Activated CD4-positive, alpha-beta T cell treated with anti-CD3 and anti-CD28 coated beads, Interleukin-10, Interleukin-2, amounts not matched to agents 100 ng/mL and 50 ng/mL, durations not matched to agents 16 hours and 8 hours (primary cell): Measurements from ENCODE around the gene ZC3H7A.
"Not testable (repeated sequence)": the region's sequence is repeated elsewhere in the genome, so short reads cannot be mapped to it uniquely, and the experiment has no call there.

ENCODE experiments used
- DNase-seq: peaks from one replicate; pipeline ENCODE4 v3.0.0-alpha.2; 2020

ZC3H7A gene, protein sequence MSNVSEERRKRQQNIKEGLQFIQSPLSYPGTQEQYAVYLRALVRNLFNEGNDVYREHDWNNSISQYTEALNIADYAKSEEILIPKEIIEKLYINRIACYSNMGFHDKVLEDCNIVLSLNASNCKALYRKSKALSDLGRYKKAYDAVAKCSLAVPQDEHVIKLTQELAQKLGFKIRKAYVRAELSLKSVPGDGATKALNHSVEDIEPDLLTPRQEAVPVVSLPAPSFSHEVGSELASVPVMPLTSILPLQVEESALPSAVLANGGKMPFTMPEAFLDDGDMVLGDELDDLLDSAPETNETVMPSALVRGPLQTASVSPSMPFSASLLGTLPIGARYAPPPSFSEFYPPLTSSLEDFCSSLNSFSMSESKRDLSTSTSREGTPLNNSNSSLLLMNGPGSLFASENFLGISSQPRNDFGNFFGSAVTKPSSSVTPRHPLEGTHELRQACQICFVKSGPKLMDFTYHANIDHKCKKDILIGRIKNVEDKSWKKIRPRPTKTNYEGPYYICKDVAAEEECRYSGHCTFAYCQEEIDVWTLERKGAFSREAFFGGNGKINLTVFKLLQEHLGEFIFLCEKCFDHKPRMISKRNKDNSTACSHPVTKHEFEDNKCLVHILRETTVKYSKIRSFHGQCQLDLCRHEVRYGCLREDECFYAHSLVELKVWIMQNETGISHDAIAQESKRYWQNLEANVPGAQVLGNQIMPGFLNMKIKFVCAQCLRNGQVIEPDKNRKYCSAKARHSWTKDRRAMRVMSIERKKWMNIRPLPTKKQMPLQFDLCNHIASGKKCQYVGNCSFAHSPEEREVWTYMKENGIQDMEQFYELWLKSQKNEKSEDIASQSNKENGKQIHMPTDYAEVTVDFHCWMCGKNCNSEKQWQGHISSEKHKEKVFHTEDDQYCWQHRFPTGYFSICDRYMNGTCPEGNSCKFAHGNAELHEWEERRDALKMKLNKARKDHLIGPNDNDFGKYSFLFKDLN

DNA sequence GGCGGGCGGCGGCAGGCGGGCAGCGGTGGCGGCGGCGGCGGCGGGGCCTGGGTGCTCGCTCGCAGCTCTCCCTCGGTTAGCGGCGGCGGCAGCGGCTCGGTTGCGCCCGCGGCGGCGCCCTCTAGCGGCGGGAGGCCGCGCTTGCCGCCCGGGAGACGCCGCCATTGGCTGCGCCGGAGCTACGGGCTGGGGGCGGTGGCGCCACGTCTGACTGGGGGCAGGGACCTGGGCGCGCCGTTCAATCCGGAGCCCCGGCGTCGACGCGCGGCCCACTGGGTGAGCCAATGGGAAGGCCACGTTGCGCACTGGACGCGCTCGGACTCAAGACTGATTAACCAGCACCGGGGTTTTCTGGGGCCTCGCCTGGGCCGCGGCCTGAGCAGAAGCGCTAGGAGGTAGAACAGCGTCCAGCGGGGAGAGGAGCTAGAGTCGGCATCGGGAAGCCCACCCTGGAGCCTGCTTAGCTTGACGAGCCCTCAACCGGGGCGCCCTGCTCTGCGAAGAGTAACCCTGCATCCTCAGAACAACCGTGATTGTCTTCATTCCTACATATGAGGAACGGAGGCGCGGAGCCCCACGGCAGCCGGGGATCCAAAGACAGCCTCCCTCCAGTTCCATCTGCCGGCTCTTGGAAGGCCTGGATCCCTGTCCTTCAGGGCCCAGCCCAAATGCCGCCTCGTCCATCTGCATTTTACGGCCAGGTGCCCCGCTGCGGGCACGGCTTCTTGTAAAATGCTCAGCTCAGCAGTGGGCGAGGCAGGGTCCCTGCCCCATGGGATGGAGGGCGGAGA is at the start of gene ZC3H7A:
ZC3H7A (minus strand) TSS at position 93 of the 791 bp plus-strand sequence. CDS start 14,904 bp downstream, outside the sequence.
- DNase-seq, result peak; percentile 97

DNA sequence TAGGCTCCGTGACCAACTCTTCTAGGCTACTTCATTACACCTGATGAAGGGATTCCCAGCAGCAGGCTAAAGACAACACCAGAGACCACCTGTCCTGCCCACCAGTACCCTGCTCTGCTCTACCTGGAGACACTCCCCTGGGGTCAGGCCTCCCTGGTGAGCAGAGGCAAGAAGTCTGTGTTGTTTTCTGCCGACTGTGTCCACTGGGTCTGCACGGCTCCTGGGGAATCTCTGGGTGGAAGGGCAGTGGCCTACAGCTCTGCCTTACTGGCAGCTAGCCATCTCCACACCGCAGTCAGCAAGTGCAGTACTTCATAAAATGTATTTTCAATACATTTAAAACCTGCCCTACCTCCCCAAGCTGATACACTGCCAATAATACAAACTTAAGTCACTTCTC is 47.4 kb upstream of the ZC3H7A start:
- DNase-seq, result no peak

DNA sequence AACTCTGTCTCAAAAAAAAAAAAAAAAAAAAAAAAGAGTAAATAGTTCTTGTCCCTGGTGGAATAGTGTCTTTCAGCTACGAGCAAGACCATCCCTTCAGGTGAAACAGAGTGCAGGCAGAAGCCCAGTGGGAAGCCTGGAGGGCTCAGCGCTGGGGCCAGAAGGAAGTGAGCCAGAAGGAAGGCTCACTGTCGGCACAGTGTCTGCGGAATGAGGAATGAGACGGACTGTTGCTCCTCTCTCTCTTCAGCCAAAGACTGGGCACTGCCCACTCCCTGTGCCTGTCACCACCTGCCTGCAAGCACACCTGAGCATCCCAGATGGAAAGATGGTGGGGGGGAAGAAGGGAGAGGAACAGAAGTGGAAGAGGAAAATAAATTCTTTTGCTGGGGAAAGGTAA is 46.8 kb upstream of the ZC3H7A start:
- DNase-seq, result no peak

DNA sequence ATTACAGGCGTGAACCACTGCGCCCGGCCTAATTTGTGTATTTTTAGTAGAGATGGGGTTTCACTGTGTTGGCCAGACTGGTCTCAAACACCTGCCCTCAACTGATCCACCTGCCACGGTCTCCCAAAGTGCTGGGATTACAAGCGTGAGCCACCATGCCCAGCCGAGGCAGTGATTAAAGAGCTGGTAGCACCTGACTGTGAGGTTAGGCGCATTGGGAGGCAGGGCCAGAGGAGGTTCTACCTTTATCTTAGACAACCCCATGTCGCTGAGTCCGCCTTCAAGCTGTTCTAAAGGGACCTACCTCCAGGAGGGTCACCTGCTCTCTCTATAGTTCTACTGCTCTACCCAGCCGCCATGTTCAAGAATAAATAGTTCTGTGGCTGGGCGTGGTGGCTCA is 46.1 kb upstream of the ZC3H7A start:
- no peak for DNase-seq

DNA sequence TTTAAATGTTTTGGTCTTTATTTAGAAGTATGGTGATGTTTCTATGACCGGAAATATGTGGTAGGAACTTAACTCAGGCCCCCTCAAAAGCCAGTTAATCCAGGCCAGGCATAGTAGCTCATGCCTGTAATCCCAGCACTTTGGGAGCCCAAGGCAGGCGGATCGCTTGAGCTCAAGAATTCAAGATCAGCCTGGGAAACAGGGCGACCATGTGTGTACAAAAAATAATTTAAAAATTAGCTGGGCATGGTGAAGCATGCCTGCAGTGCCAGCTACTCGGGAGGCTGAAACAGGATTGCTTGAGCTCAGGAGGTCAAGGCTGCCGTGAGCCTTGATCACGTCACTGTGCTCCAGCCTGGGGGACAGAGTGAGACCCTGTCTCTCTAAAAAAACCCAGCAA is 44.0 kb upstream of the ZC3H7A start:
- no peak for DNase-seq

DNA sequence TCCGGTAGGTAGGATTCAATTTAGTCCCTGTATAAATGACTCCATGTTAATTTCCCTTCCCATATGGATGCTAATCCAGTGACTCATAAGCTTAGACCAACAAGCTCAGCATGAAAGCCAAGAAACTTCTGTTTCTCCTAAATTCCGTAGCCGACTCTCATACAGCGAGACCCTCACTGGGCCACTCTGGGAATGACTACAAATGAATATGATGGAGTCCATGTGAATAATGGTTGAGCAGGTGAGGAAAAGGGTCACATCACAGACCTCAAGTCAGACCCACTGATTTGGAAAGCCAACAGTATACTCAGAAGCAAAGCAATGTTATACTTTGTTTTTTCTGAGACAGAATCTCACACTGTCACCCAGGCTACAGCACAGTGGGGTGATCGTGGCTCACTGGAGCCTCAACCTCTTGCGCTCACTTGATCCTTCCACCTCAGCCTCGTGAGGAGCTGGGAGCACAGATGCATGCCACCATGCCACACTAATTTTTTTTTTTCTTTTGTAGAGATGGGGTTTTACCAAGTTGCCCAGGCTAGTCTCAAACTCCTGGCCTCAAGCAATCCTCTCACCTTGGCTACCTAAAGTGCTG is 39.7 kb upstream of the ZC3H7A start:
- no peak for DNase-seq

DNA sequence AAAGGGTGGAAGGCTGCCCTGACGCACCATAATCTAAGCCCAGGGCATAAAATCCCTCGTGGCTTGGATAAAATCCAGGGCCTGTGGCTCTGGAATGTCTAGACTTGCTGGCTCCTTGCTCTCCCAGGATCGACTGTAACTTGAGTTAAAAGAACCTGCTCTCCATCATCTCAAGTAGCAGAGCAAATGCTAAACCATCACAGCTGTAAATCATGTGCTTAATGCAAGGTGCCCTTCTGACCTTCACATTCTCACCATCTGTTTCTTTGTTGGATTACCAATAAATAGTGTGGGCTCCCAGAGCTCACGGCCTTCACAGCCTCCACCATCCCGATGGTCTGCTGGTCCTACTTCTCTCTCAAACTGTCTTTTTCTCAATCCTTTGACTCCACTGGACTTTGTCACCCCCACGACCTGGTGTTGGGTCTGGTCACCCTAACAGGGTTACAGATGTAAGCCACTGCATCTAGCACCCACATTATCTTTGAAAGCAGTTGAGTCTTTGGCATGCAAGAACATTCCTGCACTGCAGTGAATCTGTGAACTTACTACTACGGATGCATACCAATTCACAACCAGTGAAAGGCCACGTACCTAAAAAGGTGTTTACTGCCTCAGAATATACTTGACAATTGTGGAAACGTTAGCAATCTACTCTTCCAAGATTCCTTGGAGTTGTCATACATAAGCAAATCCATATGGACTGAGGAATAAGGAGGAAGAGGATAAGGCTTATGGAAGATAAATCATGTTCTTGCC is 39.0 kb upstream of the ZC3H7A start:
- no peak for DNase-seq

DNA sequence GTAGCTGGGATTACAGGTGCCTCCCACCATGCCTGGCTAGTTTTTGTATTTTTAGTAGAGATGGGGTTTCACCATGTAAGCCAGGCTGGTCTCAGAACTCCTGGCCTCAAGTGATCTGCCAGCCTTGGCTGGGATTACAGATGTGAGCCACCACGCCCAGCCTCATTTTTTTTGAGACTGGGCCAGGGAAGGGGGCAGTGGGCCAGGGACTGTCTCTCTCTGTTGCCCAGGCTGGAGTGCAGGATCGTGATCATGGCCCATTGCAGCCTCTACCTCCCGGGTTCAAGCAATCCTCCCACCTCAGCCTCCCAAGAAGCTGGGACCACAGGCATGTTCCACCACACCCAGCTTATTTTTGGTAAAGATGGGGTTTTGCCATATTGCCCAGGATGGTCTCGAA is 38.3 kb upstream of the ZC3H7A start:
- no peak for DNase-seq

DNA sequence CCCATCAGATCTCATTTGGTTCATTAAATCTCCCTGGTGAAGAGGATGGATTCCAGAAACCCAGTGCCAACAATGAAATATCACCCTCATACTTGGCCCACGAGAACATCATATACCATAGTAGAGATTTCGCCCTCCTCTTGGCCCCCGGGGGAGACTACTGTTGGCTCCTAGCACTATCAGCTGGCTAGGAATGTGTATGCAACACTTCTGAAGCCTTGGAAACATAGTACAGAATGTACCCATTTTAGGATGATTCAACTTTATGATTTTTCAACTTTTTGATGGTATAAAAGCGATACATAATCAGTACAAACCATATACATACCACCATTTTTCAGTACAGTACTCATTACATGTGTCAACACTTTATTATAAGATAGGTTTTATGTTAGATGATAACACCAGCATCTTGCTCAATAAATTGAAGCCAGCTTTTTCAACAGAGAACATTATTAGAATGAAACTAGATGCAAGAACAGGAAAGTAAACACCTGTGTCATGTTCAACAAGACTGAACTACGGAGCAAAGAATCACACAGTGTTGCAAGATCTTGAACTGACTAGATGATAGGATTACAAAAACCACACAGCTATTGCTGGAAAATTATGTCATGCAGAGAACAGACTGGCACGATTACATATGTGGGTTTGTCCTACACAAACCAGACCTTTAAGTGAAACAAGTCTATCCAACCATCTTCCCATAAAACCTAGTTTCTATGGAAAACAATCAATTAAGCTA is 37.1 kb upstream of the ZC3H7A start:
- no peak for DNase-seq

DNA sequence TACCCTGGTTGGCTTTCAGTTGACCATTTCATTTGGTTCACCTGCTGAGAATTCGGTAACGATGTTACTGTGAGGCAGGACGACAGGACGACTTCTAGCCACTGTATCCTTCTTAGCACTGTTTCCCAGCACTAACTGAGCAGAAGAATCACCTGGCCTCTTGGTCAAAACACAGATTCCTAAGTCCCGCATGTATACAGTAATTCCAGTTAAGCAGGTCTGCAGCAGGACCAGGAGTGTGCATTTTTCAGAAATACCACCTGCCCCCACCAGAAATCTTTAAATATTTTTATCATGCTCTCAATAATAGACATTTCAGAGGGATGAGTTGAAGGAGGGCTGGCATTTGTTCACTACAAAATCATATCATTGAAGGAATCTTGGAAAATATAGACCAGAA is 31.6 kb upstream of the ZC3H7A start:
- DNase-seq, result no peak

DNA sequence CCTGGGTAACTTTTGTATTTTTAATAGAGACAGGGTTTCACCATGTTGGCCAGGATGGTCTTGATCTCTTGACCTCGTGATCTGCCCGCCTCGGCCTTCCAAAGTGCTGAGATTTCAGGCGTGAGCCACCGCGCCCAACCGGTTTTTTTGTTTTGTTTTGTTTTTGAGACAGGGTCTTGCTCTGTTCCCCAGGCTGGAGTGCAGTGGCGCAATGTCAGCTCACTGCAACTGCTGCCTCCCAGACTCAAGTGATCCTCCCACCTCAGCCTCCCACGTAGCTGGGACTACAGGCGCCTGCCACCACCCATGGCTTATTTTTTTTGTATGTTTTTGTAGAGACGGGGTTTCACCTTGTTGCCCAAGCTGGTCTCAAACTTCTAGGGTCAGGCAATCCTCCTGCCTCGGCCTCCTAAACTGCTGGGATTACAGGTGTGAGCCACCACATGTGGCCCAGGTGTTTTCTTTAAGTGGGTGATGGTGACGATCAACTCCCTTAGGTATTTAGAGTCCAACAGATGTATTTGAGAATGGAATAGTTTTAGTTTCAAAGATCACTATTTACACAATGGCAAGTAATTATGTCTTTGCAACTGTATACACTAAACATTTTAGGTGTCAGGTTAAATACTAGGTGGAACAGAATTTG is 28.6 kb upstream of the ZC3H7A start:
- not testable (repeated sequence) for DNase-seq

DNA sequence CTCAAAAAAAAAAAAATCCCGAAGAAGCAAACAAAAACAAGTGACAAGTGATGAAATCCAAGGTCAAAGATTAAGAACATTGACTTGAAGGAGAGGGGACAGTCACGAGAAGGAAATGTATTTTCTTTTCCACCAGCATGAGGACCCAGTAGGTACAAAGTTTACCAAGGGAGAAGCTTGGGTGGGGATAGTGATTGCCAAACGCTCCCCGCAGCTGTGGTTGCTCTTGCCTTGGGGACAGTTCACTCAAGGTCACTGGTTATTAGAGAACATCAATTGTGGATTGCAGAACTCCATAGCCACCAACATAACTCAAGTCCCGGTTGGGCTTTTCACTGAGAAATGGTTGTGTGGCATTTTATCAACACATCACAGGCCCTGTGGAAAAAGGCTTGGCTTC is 27.3 kb upstream of the ZC3H7A start:
- DNase-seq, result no peak

DNA sequence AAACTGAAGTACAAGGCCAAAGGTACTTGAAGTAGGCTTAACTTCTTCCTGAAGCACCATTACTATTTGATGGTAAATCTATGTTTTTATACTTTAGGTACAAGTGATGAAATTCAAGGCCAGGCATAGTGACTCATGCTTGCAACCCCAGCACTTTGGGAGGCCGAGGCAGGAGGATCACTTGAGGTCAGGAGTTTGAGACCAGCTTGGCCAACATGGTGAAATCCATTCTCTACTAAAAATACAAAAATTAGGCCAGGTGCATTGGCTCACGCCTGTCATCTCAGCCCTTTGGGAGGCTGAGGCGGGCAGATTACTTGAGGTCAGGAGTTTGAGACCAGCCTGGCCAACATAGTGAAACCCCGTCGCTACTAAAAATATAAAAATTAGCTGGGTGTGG is 26.6 kb upstream of the ZC3H7A start:
- not testable (repeated sequence) for DNase-seq

DNA sequence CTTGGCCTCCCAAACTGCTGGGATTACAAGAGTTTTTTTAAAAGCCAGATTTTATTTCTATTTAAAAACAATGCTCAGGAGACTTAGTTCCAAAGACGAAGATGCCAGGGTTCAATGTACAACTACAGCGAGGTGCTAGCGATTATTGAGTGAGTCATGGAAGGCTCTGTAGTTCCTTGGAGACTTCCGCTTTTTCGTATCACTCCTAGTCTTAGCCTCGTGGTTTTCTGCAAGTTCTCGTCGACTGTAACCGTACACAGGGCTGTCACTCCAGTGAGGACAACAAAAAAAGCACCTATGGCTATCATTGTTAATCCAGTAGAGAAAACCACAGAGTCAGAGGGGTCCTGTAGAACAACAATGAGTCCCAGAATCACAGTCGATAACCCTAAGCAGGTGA is 22.7 kb upstream of the ZC3H7A start:
- no peak for DNase-seq

DNA sequence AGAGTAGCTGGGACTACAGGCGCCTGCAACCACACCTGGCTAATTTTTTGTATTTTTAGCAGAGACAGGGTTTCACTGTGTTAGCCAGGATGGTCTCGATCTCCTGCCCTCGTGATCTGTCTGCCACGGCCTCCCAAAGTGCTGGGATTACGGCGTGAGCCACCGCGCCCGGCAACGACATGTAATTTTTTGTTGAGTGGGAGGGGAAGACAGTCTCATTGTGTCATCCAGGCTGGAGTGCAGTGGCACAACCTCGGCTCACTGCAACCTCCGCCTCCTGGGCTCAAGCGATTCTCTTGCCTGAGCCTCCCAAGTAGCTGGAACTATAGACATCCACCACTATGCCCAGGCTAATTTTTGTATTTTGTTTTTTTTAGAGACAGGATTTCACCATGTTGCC is 21.9 kb upstream of the ZC3H7A start:
- DNase-seq, result not testable (repeated sequence)

DNA sequence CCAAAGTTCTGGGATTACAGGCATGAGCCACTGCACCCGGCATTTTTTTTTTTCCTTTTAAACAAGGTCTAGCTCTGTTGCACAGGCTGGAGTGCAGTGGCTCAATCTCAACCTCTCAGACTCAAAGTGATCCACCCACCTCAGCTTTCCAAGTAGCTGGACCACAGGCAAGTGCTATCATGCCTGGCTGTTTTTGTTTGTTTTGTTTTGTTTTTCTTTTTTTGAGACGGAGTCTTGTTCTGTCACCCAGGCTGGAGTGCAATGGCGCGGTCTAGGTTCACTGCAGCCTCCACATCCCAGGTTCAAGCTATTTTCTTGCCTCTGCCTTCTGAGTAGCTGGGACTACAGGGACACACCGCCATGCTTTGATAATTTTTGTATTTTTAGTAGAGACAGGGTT is 19.1 kb upstream of the ZC3H7A start:
- DNase-seq, result no peak

DNA sequence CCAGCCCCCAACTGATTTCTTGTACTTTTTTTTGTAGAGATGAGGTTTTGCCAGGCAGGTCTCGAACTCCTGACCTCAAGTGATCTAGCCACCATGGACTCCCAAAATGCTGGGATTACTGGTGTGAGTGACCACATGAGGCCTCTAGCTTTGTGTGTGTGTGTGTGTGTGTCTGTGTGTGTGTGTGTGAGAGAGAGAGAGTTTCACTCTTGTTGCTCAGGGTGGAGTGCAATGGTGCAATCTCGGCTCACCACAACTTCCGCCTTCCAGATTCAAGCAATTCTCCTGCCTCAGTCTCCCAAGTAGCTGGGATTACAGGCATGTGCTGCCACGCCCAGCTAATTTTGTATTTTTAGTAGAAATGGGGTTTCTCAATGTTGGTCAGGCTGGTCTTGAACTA is 17.7 kb upstream of the ZC3H7A start:
- DNase-seq, result not testable (repeated sequence)

DNA sequence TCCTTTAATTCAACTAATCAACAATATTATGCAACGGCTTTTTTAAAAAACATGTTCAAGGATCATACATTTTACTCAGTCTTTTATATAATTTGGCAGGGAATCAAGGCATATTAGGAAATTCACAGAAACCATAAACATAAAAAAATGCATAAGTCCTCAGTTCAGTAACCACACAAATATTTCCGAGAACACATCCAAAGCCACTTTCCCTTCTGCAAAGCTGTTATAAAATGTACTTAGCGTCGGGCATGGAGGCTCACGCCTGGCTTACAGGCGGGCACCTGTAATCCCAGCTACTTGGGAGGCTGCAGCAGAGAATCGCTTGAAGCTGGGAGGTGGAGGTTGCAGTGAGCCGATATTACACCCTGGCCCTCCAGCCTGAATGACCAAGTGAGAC is 9.7 kb upstream of the ZC3H7A start:
- no peak for DNase-seq

DNA sequence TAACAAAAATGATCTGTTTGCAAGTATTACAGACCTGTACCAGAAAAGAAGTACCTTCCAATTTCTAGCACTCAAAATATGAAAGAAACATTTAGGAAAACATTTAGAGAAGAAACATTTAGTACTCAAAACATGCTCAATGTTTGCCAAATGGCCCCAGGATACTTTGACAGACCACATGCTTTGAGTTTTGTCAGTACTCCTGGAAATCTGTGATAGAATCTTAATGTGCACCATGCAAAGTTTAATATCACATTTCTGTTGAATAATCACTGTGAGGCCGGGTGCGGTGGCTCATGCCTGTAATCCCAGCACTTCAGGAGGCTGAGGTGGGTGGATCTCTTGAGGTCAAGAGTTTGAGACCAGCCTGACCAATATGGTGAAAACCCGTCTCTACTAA is 8.5 kb upstream of the ZC3H7A start:
- no peak for DNase-seq

DNA sequence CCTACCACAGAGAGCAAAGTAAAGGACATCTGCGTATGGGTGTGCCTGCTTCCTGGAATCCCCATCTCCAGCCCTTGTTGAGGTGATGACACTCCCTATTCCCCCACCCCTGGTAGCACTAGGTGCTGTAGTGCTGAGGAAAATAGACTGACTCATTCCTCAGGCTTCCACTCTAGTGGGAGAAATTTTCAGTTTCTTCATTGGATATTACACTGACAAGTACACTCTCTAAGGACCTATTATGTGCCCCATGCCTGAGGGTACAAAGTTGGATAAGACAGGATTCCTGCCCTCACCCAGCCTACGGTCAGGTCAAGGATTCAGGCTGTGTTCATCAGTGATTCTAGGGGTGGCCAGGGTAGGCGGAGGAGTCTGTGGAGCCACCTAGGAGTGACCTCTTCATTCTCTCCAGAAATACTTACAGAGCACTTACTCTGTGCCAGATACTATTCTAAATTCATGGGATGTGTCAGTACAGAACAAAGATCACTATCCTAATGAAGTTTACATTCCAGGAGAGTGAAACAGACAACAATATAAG is 4.5 kb upstream of the ZC3H7A start:
- DNase-seq, result no peak
